Spleen (tissue), 11 donors: Measurements from ENCODE around the gene TBCEL. TPM values are rescaled to one million over a fixed set of nuclear protein-coding genes. Genes with fewer than 3 reads are reported as not detected.

Experiments used
- DNase-seq: peaks from one replicate; pipeline ENCODE4 v3.0.0-alpha.2; 2020
- H3K27ac ChIP-seq, 8 donors: fragments of 200-600 bp; sonication (generic) in 7 of 8; 1 replicate in 4 of 8; 2 replicates in 4 of 8; pipeline versions ENCODE4 v1.5.0 to v1.8.0; 2016 to 2021; ENCODE audit warnings: inconsistent platforms in 4 of 8, mild to moderate bottlenecking in 4 of 8, moderate library complexity in 1 of 8
- H3K27me3 ChIP-seq, 7 donors: fragments of 200-600 bp; sonication (generic) in 6 of 7; replicated peaks in 1 of 7; 1 replicate in 4 of 7; 2 replicates in 3 of 7; pipeline versions ENCODE4 v1.5.0 to v1.8.0; 2016 to 2021; ENCODE audit warnings: inconsistent platforms in 3 of 7, mild to moderate bottlenecking in 1 of 7
- H3K36me3 ChIP-seq, 6 donors: fragments of 200-600 bp; sonication (generic) in 5 of 6; 1 replicate in 4 of 6; 2 replicates in 2 of 6; pipeline versions ENCODE4 v1.5.0 to v1.8.0; 2016 to 2021; ENCODE audit warnings: inconsistent platforms in 2 of 6
- H3K4me1 ChIP-seq, 6 donors: fragments of 200-600 bp; sonication (generic) in 5 of 6; 1 replicate in 3 of 6; 2 replicates in 3 of 6; pipeline versions ENCODE4 v1.5.0 to v1.8.0; 2016 to 2021; ENCODE audit warnings: inconsistent platforms in 3 of 6
- H3K4me3 ChIP-seq, 8 donors: fragments of 200-600 bp; sonication (generic) in 7 of 8; 1 replicate in 4 of 8; 2 replicates in 4 of 8; pipeline versions ENCODE4 v1.5.0 to v1.8.0; 2016 to 2021; ENCODE audit warnings: inconsistent platforms in 4 of 8, mild to moderate bottlenecking in 4 of 8, moderate library complexity in 2 of 8
- H3K9me3 ChIP-seq, 8 donors: fragments of 200-600 bp; sonication (generic) in 7 of 8; 1 replicate in 4 of 8; 2 replicates in 4 of 8; pipeline versions ENCODE4 v1.5.0 to v1.8.0; 2016 to 2021; ENCODE audit warnings: inconsistent platforms in 4 of 8
- POLR2A ChIP-seq, 3 donors: fragments of 450-650 bp; IDR thresholded peaks; one replicate each; pipeline ENCODE4 v1.5.1; 2017; ENCODE audit warnings: antibody characterized with exemption in 3 of 3, mild to moderate bottlenecking in 1 of 3
- POLR2AphosphoS5 ChIP-seq, 3 donors: sonication (generic); formaldehyde crosslinking; IDR thresholded peaks; one replicate each; pipeline ENCODE4 v1.5.1; 2017; ENCODE audit warnings: antibody characterized with exemption in 3 of 3
- WGBS, 5 donors: extraction: QIAGEN DNeasy Blood & Tissue Kit in 3 of 5; methylation state at CpG; one replicate each; pipeline versions ENCODE4 v1.1.5 to v1.1.7; 2013 to 2018; 5-methylcytosine and 5-hydroxymethylcytosine counted together
- intact Hi-C: fragments of 100-400 bp; cut with DNase I; formaldehyde crosslinking; loops from one replicate; pipeline ENCODE4 v1.15.0; 2023; ENCODE audit warnings: low total_unique reads
- polyA plus RNA-seq, 3 donors: library from polyadenylated mRNA; stranded (reverse); fragments of 200-250 nt; gene quantifications; one replicate each; pipeline ENCODE4 v1.2.1, GENCODE V29; 2013
- total RNA-seq, 7 donors: library from RNA; depleted of rRNA in 3 of 7; stranded (reverse); fragments of >200 nt in 3 of 7; fragmentation: NEBNext Ultra II Directional in 4 of 7; extraction: Animal tissue kit (Norgen Biotek cat#: 25700) in 4 of 7; gene quantifications; one replicate each; pipeline versions ENCODE4 v1.1.0 to v1.2.1, GENCODE V29; 2016 to 2021
- TF ChIP-seq, protein P1 (sequence below), 11 experiments: fragments of 200-600 bp in 7 of 11; fragments of 450-650 bp in 4 of 11; sonication (generic) in 4 of 11; IDR thresholded peaks in 8 of 11; conservative IDR thresholded peaks in 3 of 11; 1 replicate in 7 of 11; 2 replicates in 4 of 11; pipeline versions ENCODE4 v1.4.0 to v1.8.0; 2016 to 2021; ENCODE audit warnings: antibody characterized with exemption in 11 of 11, inconsistent platforms in 4 of 11, mild to moderate bottlenecking in 1 of 11
- donor health status: healthy with polysubstance abuse.
- donor health status: DM: no; HTN: no; CAD: no; lungs with moderate emphysema.
- donor health status: DM: no; HTN: no; CAD: no.
- donor health status: Bipolar disorder and iron deficiency.
- donor health status: healthy.
- donor health status: DM: no; HTN: no; CAD: no.
- donor health status: DM: yes; HTN: yes; CAD: no.

The TBCEL gene
- total and polyA plus RNA-seq, 10 donors = 3.9 to 49.3 (median 31.6) TPM

GRCh38 chr11:121048464-121049233, 24.7 kb downstream of the TBCEL start:
- Histone ChIP-seq H3K9me3 (no peaks in the 10 kb centered on the region), H3K4me1 (no peaks in the 10 kb centered on the region), H3K27me3 (no peaks in the 10 kb centered on the region), H3K27ac (no peak overlapping the region), H3K4me3 (no peak overlapping the region), H3K36me3 (peaks cover 0 to 82% (median 21%) of the 10 kb centered on the region in 6 donors)
- intact Hi-C loops = no loop called here
- WGBS, 5 donors = 93 to 100% (median 99%) methylated on average over 3 of the region's 3 CpGs
- TF ChIP-seq, protein P1, sequence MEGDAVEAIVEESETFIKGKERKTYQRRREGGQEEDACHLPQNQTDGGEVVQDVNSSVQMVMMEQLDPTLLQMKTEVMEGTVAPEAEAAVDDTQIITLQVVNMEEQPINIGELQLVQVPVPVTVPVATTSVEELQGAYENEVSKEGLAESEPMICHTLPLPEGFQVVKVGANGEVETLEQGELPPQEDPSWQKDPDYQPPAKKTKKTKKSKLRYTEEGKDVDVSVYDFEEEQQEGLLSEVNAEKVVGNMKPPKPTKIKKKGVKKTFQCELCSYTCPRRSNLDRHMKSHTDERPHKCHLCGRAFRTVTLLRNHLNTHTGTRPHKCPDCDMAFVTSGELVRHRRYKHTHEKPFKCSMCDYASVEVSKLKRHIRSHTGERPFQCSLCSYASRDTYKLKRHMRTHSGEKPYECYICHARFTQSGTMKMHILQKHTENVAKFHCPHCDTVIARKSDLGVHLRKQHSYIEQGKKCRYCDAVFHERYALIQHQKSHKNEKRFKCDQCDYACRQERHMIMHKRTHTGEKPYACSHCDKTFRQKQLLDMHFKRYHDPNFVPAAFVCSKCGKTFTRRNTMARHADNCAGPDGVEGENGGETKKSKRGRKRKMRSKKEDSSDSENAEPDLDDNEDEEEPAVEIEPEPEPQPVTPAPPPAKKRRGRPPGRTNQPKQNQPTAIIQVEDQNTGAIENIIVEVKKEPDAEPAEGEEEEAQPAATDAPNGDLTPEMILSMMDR (IDR thresholded peaks at IDR 0.05 in 8 of 11, conservative IDR thresholded peaks at IDR 0.05 in 3 of 11) = no peak
- no peak for TF ChIP-seq POLR2A (IDR thresholded peaks at IDR 0.05)
- TF ChIP-seq POLR2AphosphoS5 (IDR thresholded peaks at IDR 0.05) = no peak
- no peak for DNase-seq

DNA sequence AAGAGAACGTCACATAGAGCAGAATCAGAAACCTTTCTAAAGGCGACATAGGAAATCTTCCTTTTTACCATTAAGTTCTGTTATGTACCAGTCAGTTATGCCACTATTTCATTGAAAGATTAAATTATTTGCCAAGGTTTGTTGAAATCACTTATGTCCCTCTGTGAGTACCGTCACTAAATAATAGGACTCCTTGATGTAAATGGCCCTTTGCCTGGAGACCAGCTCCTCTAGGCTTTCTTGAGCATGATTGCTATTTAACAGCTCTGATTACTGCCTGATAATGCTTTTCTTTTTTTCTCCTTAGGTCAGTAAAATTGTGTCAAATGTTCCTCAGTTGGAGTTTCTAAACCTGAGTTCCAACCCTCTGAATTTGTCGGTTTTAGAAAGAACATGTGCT, 29.3 kb downstream of the TBCEL start:
- Histone ChIP-seq H3K4me3 (no peak overlapping the region), H3K27ac (no peak overlapping the region), H3K4me1 (peaks cover 0 to 2% (median 0%) of the 10 kb centered on the region in 6 donors), H3K9me3 (no peaks in the 10 kb centered on the region), H3K36me3 (peaks cover 0 to 96% (median 45%) of the 10 kb centered on the region in 6 donors), H3K27me3 (no peaks in the 10 kb centered on the region)
- intact Hi-C loops = no loop called here
- WGBS, 5 donors = 96 to 98% (median 97%) methylated on average over 4 of the region's 4 CpGs
- DNase-seq = no peak
- TF ChIP-seq, protein P1 (IDR thresholded peaks at IDR 0.05 in 8 of 11, conservative IDR thresholded peaks at IDR 0.05 in 3 of 11) = no peak
- TF ChIP-seq POLR2A (IDR thresholded peaks at IDR 0.05) (no peak), POLR2AphosphoS5 (IDR thresholded peaks at IDR 0.05) (no peak)

DNA sequence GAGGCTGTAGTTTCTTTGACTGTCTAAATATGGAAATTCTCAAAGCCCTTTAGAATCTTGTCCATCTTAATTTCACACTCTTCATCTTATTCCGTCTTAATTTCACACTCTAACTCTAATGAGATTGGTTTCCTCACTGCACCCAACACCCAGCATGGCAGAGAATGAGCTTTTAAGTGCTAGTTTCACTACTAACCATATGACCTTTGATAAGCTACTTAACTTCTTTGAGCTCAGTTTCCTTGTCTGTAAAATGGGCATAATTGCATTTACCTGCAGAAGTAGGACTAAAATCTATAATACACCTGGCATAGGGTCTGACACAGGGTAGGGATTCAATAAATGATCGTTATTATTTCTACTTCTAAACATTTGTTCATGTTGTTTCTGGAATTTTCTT, 30.4 kb downstream of the TBCEL start:
- Histone ChIP-seq H3K9me3 (no peaks in the 10 kb centered on the region), H3K27ac (no peak overlapping the region), H3K4me1 (peaks cover 0 to 12% (median 2%) of the 10 kb centered on the region in 6 donors), H3K4me3 (no peak overlapping the region), H3K36me3 (peaks cover 0 to 96% (median 47%) of the 10 kb centered on the region in 6 donors), H3K27me3 (no peaks in the 10 kb centered on the region)
- intact Hi-C loops = no loop called here
- DNase-seq = no peak
- 86 to 93% (median 90%) methylated on average over 2 of the region's 2 CpGs for WGBS, 5 donors
- TF ChIP-seq POLR2AphosphoS5 (IDR thresholded peaks at IDR 0.05) = no peak
- TF ChIP-seq, protein P1 (IDR thresholded peaks at IDR 0.05 in 8 of 11, conservative IDR thresholded peaks at IDR 0.05 in 3 of 11) = no peak
- no peak for TF ChIP-seq POLR2A (IDR thresholded peaks at IDR 0.05)

GRCh38 chr11:121055076-121055475, 31.2 kb downstream of the TBCEL start:
- H3K4me3 ChIP-seq = no peak overlapping the region
- H3K27me3 ChIP-seq = no peaks in the 10 kb centered on the region
- peaks cover 0 to 20% (median 3%) of the 10 kb centered on the region in 6 donors for H3K4me1 ChIP-seq
- 89 to 95% (median 94%) methylated on average over 3 of the region's 3 CpGs for WGBS, 5 donors
- no peak for DNase-seq
- H3K27ac ChIP-seq = no peak overlapping the region
- intact Hi-C loops = no loop called here
- H3K9me3 ChIP-seq = no peaks in the 10 kb centered on the region
- TF ChIP-seq, protein P1 (IDR thresholded peaks at IDR 0.05 in 8 of 11, conservative IDR thresholded peaks at IDR 0.05 in 3 of 11) = no peak
- peaks cover 0 to 95% (median 49%) of the 10 kb centered on the region in 6 donors for H3K36me3 ChIP-seq
